Stimulated activated CD4-positive, alpha-beta T cell treated with anti-CD3 and anti-CD28 coated beads, Interleukin-2, amount 100 ng/mL, for 24 hours (primary cell): ENCODE results near the gene GANC.

ENCODE experiments used
- DNase-seq, 2 donors: peaks; one replicate each; pipeline ENCODE4 v3.0.0-alpha.2; 2020

The GANC gene

DNA sequence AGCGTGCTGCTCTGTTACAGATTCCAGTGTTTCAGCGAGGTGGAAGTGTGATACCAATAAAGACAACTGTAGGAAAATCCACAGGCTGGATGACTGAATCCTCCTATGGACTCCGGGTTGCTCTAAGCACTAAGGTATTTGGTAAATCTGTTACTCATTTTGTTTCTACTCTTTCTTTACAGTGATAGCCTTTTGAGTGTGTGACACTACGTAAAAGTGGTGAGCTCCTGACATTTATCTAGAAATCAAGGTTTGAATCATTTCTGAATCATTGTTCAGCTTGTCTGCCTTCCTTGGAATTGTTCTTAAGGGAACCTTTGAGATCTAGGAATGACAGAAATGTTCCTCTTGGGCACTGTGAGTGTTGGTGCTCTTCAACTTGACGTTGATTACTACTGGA is 75.1 kb downstream of the GANC start:
- DNase-seq: no peak

GRCh38 chr15:42349186-42349585 is 76.2 kb downstream of the GANC start:
- no peak for DNase-seq

GRCh38 chr15:42352401-42352800 is 79.4 kb downstream of the GANC start:
- no peak for DNase-seq

GRCh38 chr15:42353061-42353460 is 80.1 kb downstream of the GANC start:
- DNase-seq: no peak

- DNase-seq: no peak
These were observed 81.8 kb downstream of the GANC start for GRCh38 chr15:42354824-42355223.

GRCh38 chr15:42355291-42355690 is 82.3 kb downstream of the GANC start:
- DNase-seq: no peak

DNA sequence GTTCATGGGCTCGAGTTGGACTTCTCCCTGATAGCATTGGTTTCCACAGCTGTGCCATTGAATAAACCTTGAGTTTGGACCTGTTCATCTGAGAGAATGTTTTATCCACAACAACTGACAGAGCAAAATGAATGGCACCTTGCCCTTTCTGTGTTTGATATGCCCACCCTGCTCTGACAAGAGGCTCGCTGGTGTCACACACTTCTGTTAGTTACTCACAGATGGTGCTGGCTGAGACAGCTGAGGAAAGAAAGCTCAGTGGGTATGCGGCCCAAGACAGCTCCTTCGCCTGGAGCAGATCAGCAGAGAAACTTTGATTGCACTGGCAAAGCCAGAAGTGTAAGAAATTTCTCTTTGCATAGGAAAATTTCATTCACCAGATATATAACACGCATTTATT is 83.8 kb downstream of the GANC start:
- DNase-seq: no peak

GRCh38 chr15:42358141-42358540 is 85.1 kb downstream of the GANC start:
- no peak for DNase-seq

DNA sequence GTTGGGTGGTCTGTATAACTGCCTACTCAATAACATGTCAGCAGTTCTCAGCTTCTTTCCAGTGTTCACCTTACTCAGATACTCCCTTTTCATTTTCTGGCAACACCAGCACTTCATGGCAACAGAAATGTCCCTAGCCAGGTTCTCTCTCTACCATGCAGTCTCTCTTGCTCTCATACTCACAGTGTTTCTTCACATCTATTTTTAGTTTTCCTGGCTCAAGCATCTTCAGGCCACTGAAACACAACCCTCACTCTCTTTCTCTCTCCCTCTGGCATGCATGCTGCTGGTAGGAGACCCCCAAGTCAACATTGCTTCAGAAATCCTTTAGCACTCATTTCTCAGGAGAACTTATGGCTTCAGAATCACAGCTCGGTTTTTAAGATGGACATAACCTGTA is 86.2 kb downstream of the GANC start, which contains the start of gene CAPN3:
CAPN3 (plus strand) TSS at position 253 of the 400 bp plus-strand sequence. CDS start 305 bp downstream, outside the sequence.
- no peak for DNase-seq

- no peak for DNase-seq
These were observed 87.0 kb downstream of the GANC start for GRCh38 chr15:42359985-42360384.

DNA sequence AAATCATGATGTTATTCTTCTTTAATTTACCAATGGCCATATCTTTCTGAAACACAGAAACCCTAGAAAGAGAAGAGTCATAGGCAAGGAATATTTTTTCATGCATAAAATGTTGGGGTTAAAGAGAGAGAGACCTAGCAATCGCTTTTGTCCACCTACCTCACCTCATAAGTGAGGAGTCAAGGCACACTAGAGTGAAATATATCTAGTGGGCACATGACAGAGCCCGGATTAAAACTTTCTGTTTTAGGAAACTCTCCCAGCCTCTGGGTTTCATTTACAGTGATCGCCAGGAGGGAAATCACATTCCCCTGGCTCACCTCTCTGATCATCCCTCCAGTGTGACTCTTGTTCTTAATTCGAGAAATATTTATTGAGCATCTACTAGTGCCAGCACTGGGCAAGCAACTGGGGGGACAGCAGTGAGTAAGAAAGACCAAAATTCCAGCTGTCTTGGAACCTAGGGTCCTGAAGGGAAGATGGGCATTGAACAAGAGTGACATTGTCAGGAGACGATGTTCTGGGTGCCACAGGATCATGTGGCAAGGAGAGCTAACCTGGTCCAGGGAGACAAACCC is 87.6 kb downstream of the GANC start:
- no peak for DNase-seq

DNA sequence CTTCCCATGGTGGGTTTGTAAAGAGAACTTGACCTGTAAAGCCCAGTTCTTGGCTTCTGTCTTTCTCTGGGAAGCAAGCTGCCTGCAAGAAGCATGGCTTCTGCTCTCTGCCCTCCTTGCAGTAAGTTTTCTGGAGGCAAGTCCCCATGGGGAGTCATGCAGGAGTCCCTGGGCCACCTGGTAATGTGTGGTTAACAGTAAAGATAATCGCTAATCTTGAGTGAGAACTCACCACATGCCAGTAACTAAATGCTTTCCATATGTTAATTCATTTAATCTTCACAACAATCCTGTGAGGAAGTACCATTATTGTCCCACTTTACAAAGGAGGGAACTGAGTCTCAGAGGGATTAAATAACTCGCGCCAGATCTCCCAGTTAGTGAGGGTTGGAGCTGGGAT is 90.5 kb downstream of the GANC start:
- DNase-seq: no peak

- DNase-seq: no peak
These were observed 90.9 kb downstream of the GANC start for GRCh38 chr15:42363942-42364341.

DNA sequence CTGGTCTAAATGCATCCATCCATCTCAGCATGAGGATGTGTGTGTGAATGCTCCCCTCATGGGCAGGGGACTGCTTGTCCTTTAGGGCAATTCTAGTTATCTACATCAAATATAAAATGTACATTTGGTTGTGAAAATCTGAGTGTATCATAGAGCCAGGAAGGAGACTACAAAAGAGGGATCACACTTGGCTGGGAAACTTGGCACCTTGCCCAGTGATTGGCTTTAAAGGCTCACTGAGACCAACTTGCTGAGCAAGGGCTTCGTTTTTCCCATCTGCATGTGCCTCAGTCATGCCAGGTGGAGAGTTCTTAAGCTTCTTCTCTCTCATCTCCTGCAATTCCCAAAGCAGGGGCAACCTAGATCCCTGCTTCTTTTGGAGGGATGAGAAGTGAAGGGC is 91.5 kb downstream of the GANC start:
- DNase-seq: no peak

DNA sequence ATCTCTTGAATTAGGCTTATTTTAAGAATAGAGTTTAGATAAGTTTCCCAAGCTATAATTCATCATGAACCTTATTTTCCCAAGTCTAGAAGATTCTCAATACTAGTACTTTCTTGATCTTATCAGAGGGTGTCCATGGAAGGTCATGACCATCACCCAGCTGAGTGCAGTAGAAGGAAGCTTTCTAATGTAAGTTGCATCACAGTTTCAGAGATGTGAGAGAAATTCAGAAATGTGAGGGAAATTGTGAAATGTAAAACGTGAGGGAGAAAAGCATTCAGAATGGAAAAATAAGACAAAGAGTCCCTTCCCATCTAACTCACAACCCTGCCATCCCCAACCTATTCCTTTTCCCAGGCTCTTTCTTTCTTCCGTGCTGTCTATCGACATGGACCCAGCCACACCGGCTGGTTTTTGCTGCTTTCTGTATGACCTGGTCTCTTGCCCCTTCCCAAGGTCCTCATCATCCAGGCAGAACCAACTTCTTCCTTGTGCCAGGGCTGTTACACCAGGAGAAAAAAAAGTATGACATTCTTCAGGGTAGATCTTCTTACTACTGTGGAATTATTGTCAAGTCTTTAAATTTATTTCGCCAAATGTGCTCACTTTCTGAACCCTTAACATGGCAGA is 93.0 kb downstream of the GANC start:
- no peak for DNase-seq

DNA sequence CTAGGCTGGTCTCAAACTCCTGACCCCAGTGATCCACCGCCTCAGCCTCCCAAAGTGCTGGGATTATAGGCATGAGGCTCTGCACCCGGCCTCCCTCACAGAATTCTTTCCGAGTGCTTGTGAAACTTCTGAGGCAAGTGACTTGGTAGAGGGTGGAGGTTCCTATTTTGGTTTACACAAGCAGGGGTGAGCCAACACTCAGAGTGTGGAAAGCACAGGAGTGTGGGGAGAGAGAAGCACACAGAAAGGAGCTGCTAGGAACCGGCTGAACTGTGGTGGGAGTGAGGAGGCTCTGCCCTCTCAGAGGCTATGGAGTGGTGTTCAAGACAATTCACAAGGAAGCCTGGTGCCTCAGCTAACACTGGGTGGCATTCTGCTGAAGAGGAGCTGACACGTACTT is 94.0 kb downstream of the GANC start:
- no peak for DNase-seq

GRCh38 chr15:42368096-42368495 is 95.1 kb downstream of the GANC start:
- DNase-seq: no peak

DNA sequence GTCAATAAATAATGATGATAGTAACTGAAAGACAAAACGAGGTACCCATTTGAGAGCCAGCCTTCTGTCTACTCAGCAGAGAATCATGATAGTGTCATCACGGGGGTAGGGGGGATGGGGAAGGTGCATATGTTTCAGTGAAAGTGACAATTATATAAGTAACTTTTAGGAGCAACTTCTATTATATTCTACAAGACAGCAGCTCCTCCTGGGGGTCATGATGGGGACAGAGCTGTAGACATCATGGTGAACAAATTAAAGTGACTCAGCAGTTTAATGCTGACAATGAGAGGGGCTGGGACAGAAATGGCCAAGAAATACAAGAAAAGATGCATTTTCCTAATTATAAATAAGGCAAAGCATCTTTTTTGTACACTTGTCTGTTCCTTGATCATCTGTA is 98.1 kb downstream of the GANC start:
- DNase-seq: no peak

GRCh38 chr15:42373274-42373673 is 100.3 kb downstream of the GANC start:
- DNase-seq: no peak

GRCh38 chr15:42373936-42374335 is 100.9 kb downstream of the GANC start:
- no peak for DNase-seq

DNA sequence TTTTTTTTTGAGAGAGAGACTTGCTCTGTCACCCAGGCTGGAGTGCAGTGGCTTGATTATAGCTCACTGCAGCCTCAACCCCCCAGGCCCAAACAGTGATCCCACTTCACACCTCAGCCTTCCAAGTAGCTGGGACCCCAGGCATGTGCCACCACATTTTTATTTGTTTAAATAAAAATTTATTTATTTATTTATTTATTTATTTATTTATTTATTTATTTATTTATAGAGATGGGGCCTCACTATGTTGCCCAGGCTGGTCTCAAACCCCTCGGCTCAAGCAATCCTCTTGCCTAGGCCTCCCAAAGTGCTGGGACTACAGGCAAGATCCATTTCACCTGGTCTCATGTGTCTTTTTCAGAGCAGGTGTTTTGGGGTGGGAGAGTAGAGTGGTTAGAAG is 101.8 kb downstream of the GANC start:
- no peak for DNase-seq

- DNase-seq: no peak
These were observed 102.3 kb downstream of the GANC start for GRCh38 chr15:42375252-42375651.

GRCh38 chr15:42375941-42376340 is 102.9 kb downstream of the GANC start:
- DNase-seq: no peak

- DNase-seq: no peak
These were observed 105.0 kb downstream of the GANC start for GRCh38 chr15:42378011-42378410.

DNA sequence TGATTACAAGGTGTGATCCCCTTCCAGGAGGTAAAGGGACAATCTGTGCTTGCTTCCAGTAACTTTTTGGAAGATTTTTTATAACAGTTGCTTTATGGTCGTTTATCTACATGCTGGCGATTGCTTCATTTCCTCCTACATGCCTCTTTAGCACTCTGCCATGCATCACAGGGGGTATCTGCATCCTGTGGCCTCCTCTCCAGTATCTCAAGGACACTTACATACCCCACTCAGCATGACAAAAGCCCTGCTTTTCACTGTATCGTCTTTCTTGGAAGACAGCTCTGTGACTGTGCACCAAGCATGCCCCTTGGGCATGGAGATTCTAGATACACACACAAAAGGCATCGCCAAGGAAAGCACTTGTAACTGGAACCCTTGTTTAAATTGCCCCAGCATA is 111.6 kb downstream of the GANC start:
- no peak for DNase-seq
